CD1c-positive myeloid dendritic cell (primary cell): ENCODE data around the gene RIMOC1.

ENCODE experiments used
- DNase-seq: peaks from one replicate; pipeline ENCODE4 v3.0.0-alpha.2; 2016; ENCODE audit errors: extremely low spot score

RIMOC1 gene, protein sequence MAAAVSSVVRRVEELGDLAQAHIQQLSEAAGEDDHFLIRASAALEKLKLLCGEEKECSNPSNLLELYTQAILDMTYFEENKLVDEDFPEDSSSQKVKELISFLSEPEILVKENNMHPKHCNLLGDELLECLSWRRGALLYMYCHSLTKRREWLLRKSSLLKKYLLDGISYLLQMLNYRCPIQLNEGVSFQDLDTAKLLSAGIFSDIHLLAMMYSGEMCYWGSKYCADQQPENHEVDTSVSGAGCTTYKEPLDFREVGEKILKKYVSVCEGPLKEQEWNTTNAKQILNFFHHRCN

GRCh38 chr5:41903892-41904799 lies at the start of gene RIMOC1:
RIMOC1 (plus strand) TSS chr5:41904344; CDS start chr5:41904368, 24 bp downstream.
- peak; percentile 99 for DNase-seq

GRCh38 chr5:41856644-41857491 lies 47.3 kb upstream of the RIMOC1 start:
- DNase-seq, result peak; percentile 84

DNA sequence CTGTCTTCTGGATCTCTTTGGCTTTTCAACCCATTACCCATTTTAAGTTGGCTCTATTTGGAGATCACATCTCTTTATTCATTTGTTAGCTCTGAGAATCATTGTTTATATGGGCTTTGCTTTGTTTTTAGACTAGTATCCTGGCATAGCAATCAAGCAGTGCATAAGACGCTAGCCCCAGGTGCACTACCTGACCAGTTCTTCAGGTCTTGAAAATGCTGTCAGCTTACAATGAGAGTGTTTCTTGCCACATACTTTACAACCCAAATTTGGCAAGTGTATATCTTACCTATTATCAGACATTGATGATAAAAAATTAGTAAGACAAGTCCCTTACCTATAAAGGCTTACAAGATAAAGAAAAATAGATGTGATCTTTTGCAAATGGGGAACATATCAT lies 46.2 kb upstream of the RIMOC1 start:
- no peak for DNase-seq

GRCh38 chr5:41858890-41859289 lies 45.3 kb upstream of the RIMOC1 start:
- no peak for DNase-seq

GRCh38 chr5:41863871-41864486 lies 40.2 kb upstream of the RIMOC1 start:
- DNase-seq, result no peak

GRCh38 chr5:41869151-41869723 lies 34.9 kb upstream of the RIMOC1 start:
- DNase-seq, result no peak

GRCh38 chr5:41869724-41870626 lies 34.2 kb upstream of the RIMOC1 start, which contains the start of gene OXCT1:
OXCT1 (minus strand) TSS chr5:41870425; CDS start chr5:41870358, 67 bp downstream.
- DNase-seq, result peak; percentile 96

DNA sequence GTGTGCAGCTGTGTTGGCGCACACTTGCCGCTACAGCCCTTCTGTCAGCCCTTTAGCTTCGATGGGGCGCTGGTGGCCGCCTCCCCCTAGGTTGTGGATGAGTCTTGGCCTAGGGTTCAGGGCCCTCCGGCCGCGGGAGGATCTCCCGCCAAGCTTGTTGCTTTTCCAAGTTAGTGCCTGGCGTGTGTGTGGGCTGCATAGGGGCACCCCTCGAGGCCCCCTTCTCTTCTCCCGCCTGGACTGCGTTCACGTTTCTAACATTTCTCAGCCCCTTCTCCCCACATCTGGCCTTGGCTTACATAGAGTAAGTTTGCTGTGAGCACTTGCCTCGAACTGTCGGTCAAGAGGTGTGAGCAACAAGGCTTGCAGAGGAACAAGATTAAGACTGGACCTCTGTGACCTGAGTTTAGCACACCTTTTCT lies 33.5 kb upstream of the RIMOC1 start:
- no peak for DNase-seq

DNA sequence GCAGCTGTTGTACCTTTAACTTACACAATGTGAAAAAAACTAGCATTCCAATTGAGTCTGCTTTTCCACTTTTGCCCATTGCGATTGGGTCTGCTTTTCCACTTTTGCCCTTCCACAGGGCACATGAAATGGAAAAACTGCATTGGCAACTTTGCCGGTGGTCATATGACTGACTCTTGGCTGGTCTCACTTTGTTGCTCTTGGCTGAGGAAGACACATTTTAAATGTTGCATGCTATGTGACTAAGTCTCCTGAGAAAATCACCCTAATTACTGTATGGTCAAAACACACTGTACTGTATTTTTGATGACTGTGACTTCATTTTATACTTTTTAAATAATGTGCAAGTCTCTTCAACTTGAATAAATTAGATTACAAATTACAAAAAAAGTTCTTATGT lies 32.3 kb upstream of the RIMOC1 start:
- DNase-seq, result no peak

DNA sequence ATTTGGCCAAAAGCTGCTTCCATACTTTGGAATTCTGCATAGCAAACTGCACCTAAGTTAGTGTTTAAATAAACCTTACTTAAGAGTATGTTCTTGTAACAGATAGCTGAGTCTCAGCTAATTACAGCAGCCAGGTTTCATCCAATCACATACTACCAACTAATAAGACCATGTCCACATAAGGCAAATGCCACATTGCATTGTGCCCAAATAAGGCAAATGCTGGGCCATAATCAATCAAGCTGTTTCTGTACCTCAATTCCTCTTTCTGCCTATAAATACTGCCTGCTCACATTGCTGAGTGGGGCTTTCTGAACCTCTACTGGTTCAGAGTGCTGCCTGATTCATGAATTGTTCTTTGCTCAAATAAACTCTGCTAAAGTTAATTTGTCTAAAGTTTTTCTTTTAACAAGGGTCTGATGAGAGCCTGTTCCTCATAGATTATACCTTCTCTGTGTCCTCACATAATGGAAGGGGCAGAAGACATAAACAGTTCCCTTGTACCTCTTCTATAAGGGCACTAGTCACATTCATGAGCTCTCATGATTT lies 29.6 kb upstream of the RIMOC1 start:
- no peak for DNase-seq

- DNase-seq, result no peak
Measured at GRCh38 chr5:41875121-41875520, 29.0 kb upstream of the RIMOC1 start.

DNA sequence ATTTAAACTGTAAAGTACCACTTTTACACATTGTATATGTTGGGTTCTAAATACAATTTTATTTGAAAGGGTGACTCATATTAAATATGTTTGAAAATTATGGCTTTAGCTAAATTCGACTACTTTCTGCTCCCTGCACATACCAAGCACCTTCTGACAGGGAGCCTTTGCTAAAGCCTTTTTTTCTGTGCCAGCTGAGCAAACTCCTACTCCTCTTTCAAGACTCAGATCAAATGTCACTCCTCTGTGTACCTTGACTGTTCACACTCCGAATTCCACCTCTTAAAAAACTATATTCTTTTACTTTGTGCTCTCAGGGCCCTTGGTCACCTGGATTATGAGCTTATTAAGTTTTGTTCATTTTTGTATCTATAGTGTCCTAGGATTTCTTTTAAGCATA lies 27.5 kb upstream of the RIMOC1 start:
- no peak for DNase-seq

DNA sequence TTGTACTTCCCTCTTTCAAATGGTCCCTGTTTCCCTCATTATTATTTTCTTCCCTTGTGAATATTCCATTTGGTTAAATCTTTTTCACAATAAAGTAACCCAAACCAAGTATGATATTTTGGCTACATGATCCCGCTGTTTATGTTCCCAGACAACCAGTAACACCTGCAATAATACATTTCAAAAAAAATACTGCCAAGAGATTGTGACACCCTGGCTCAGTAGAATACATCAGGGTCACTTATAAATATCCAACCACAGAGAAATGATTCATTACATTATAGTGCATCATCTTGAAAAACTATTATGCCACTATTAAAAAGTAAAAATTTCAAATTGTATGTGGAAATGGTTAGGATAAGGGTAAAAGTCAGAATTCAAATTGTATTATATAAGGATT lies 26.7 kb upstream of the RIMOC1 start:
- no peak for DNase-seq

DNA sequence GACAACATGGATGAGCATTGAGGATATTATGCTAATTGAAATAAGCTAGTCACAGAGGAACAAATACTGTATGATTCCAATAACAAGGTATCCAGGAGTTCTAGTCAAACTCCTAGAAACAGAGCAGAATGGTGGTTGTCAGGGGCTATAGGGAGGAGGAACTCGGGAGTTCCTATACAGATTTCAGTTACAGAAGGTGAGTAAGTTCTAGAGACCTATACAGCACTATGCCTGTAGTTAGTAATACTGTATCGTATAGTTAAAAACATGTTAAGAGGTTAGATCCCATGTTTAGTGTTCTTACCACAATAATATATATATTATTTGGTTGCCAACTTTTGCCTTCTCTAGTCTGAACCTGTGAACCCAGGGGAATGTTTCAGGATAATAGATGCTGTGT lies 26.0 kb upstream of the RIMOC1 start:
- no peak for DNase-seq

DNA sequence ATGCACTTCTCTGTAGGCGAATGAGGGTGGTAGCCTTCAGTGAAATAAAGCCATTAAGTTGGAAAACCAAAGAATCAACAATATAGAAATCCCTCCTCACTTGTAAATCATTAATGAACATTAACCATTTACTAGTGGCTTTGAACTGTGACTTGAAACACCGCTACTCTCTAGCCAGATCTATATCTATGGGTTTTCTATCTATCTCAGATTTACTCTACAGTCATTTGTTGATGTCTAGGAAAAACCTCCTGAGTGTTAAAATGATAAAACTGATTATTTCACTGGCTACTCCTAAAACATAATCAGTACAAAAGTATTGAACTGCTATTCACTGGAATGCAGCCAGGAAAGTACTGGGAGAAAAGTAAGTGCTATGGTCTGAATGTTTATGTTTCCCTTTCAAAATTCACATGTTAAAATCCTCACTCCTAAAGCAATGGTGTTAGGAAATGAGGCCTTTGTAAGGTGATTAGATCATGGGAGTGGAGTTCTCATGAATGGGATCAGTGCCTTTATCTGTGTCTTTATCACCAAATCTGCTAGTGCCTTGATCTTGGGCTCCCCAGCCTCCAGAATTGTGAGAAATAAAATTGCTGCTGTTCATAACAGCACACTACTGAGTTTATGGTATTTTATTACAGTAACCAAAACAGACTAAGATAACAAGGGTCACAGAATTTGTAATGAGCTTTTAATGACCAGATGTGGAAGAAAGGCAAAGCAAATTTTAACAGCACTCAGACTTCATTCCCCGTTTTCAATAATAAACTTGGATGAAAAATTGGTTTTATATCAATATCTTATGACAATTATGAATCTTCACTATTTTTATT lies 25.3 kb upstream of the RIMOC1 start:
- DNase-seq, result no peak

GRCh38 chr5:41882765-41883164 lies 21.4 kb upstream of the RIMOC1 start:
- no peak for DNase-seq

GRCh38 chr5:41883243-41883642 lies 20.9 kb upstream of the RIMOC1 start:
- no peak for DNase-seq

- DNase-seq, result no peak
Measured at GRCh38 chr5:41883936-41884335, 20.2 kb upstream of the RIMOC1 start.

DNA sequence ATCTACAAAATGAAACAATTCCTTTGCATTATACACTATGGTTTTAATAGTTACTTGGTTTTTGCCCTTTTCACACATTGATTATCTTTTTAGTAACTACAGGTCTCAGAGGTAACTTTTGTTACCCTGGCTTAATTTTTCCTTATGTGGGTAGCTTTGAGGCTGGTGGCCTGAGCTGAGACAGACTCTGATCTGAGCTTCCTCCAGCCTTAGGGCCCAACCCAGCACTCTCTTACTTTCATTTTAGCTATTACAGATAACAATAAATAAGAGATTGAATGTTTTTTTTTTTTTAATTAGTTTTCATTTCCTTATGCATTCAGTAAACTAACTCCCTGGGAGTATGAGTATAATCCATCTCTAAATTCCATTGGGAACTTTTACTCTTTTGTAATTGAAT lies 18.9 kb upstream of the RIMOC1 start:
- no peak for DNase-seq
